IPS DF 4.7 (cell line): ENCODE data around the gene WDR74.

Experiments used
- DNase-seq: peaks from one replicate; pipeline ENCODE4 v3.0.0-alpha.2; 2013; ENCODE audit warnings: low spot score; ENCODE audit errors: extremely low read depth

WDR74 gene

GRCh38 chr11:62799486-62799885, 39.9 kb downstream of the WDR74 start:
- DNase-seq: no peak

- no peak for DNase-seq
These were observed 43.1 kb downstream of the WDR74 start for GRCh38 chr11:62796281-62796680.

- no peak for DNase-seq
These were observed 45.1 kb downstream of the WDR74 start for GRCh38 chr11:62794201-62794775.

- DNase-seq: no peak
These were observed 47.2 kb downstream of the WDR74 start for GRCh38 chr11:62792202-62792575.

GRCh38 chr11:62791501-62792201, 47.7 kb downstream of the WDR74 start, which contains the start of gene TMEM223:
TSS of gene TMEM223 (minus strand) at chr11:62792006. CDS start at chr11:62791994, 12 bp downstream.
- no peak for DNase-seq

- no peak for DNase-seq
These were observed 49.8 kb downstream of the WDR74 start for GRCh38 chr11:62789576-62789975.

- DNase-seq: no peak
These were observed 50.4 kb downstream of the WDR74 start for GRCh38 chr11:62788991-62789390.

GRCh38 chr11:62787005-62787759, 52.2 kb downstream of the WDR74 start, which contains the start of gene TMEM179B:
TSS of gene TMEM179B (plus strand) at chr11:62787402. CDS start at chr11:62787432, 30 bp downstream.
- DNase-seq: peak; percentile 93

GRCh38 chr11:62786318-62787004, 52.9 kb downstream of the WDR74 start:
- DNase-seq: no peak
